ENCODE data around the gene ANGPT4. TPM values are rescaled to one million over a fixed set of nuclear protein-coding genes. Genes with fewer than 3 reads are reported as not detected.

The ANGPT4 gene
- total RNA-seq, 2 donors from 2014 or later, result 0.11 TPM; not detected in 1

DNA sequence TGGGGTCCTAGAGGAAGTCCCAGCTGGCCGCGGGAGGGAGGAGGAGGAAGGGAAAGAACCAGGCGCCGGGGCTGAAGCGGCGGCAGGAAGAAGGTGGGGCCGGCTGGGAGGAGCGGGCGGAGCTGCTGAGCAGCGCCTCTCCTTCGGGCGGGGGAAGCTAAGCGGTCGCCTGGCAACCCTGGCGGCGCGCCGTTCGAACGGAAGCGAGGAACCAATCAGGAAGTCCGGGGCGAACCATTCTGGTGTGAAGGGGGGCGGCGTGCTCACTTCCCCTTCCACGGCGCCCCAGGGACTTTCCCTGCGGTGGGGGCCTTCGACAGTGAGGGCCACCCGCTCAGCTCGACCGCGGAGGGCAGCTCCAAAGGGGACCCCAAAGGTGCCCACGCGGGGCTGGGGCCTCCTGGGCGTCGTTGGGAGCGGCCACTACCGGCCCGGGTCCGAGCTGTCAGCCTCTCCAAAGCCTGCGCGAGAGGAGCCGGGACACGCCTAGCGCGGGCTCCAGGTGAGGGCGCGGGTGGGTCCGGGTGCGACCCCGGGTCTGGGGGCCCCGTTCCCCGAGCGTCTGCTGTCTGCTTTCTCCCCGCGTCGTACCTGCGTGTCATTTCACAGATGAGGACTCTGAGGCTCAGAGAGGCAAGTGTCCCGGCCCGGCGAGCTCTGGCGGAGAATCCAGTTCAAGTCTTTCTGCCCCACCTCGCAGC is 82.5 kb downstream of the ANGPT4 start, which contains the start of gene FAM110A:
Gene FAM110A (plus strand): TSS at position 266 of the 701 bp plus-strand sequence. CDS start 11,090 bp downstream, outside the sequence.
- H3K27me3 ChIP-seq, result no peaks in the 10 kb centered on the region
- peaks cover 0 to 30% of the 10 kb centered on the region in 2 donors for H3K4me1 ChIP-seq
- peak within 1 kb of the TSS; percentile 71 to 83 for H3K4me3 ChIP-seq
- no peaks in the 10 kb centered on the region for H3K36me3 ChIP-seq
- peaks cover 0 to 6% of the 10 kb centered on the region in 2 donors for H3K9me3 ChIP-seq
- peak; percentile 95 for DNase-seq (ENCODE audit: low spot score)
- peak within 1 kb of the TSS; percentile 75 to 84 for H3K27ac ChIP-seq
- TF ChIP-seq, protein P1, sequence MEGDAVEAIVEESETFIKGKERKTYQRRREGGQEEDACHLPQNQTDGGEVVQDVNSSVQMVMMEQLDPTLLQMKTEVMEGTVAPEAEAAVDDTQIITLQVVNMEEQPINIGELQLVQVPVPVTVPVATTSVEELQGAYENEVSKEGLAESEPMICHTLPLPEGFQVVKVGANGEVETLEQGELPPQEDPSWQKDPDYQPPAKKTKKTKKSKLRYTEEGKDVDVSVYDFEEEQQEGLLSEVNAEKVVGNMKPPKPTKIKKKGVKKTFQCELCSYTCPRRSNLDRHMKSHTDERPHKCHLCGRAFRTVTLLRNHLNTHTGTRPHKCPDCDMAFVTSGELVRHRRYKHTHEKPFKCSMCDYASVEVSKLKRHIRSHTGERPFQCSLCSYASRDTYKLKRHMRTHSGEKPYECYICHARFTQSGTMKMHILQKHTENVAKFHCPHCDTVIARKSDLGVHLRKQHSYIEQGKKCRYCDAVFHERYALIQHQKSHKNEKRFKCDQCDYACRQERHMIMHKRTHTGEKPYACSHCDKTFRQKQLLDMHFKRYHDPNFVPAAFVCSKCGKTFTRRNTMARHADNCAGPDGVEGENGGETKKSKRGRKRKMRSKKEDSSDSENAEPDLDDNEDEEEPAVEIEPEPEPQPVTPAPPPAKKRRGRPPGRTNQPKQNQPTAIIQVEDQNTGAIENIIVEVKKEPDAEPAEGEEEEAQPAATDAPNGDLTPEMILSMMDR (IDR thresholded peaks at IDR 0.05), result no peak

DNA sequence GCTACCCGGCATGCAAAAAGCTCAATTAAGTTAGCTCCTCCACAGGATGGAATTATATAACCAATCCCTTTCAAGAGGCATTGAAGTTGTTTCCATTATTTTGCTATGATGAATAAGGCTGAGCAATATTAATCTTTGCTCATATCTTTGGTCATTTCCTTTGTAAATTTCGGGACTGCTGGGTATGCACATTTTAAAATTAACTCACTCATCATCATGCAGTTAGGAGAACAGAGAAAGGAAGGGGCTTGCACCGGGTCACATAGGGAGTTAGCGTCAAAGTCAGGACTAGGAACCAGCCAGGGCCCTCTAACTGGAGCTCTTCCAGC is 83.0 kb downstream of the ANGPT4 start:
- peak overlapping the region; percentile 71 to 83 for H3K4me3 ChIP-seq
- no peak for DNase-seq (ENCODE audit: low spot score)
- no peaks in the 10 kb centered on the region for H3K36me3 ChIP-seq
- H3K27ac ChIP-seq, result peak overlapping the region; percentile 24 to 84
- peaks cover 0 to 30% of the 10 kb centered on the region in 2 donors for H3K4me1 ChIP-seq
- peaks cover 0 to 4% of the 10 kb centered on the region in 2 donors for H3K9me3 ChIP-seq
- no peaks in the 10 kb centered on the region for H3K27me3 ChIP-seq
- TF ChIP-seq, protein P1 (IDR thresholded peaks at IDR 0.05), result no peak

DNA sequence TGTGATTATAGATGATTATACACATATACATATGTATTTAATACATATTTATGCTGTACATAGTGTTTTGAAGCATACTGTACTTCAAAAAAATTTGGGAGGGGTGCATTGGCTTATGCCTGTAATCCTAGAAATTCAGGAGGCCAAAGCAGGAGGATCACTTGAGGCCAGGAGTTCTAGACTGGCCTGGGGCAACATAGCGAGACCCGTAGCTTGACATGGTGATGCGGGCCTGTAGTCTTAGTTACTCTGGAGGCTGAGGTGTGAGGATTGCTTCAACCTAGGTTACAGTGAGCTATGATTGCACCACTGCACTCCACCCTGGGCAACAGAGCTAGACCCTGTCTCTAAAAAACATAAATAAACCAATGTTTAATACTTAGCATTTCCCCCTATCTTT is 84.2 kb downstream of the ANGPT4 start:
- Histone ChIP-seq H3K4me3 (no peak overlapping the region), H3K27me3 (no peaks in the 10 kb centered on the region), H3K36me3 (no peaks in the 10 kb centered on the region), H3K4me1 (peaks cover 0 to 30% of the 10 kb centered on the region in 2 donors), H3K9me3 (no peaks in the 10 kb centered on the region), H3K27ac (no peak overlapping the region)
- no peak for DNase-seq (ENCODE audit: low spot score)
- TF ChIP-seq, protein P1 (IDR thresholded peaks at IDR 0.05), result no peak

DNA sequence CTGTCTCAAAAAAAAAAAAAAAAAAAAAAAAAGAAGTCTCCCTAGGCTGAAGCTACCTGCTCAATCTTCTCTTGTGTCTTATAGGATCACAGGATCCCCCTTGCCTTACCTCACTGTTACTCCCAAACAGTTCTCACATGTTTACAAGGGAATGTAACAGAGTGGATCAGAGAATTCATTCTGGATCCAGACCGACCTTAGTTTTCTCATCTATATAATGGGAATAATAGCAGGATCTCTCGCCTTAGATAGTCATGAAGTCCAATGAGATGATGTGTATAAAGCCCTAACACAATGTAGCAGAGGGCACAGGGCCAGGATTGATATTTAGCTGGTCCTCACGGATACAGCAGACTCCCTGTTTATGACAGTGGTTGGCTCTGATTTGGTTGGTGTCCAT is 84.9 kb downstream of the ANGPT4 start:
- H3K4me1 ChIP-seq, result peaks cover 0 to 30% of the 10 kb centered on the region in 2 donors
- no peak for DNase-seq (ENCODE audit: low spot score)
- H3K36me3 ChIP-seq, result no peaks in the 10 kb centered on the region
- H3K4me3 ChIP-seq, result no peak overlapping the region
- H3K9me3 ChIP-seq, result no peaks in the 10 kb centered on the region
- H3K27ac ChIP-seq, result no peak overlapping the region
- TF ChIP-seq, protein P1 (IDR thresholded peaks at IDR 0.05), result no peak
- H3K27me3 ChIP-seq, result no peaks in the 10 kb centered on the region

DNA sequence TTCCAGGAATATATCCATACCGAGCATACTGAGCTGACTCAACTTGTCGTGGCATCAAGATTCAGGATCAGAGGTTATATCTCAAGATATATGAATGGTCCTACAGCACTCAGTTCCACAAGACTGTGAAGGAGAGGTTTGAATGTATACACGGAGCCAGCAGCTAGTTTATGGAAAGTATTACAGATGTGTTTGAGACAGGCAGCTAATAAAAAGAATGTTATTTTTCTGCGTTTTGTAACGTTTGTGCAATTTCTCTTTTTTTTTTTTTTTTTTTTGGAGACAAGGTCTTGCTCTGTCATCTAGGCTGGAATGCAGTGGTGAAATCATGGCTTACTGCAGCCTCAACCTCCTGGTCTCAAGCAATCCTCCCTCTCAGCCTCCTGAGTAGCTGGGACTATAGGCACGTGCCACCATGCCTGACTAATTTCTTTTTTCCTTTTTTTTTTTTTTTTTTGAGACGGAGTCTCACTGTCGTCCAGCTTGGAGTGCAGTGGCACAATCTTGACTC is 86.1 kb downstream of the ANGPT4 start:
- TF ChIP-seq, protein P1 (IDR thresholded peaks at IDR 0.05), result no peak
- Histone ChIP-seq H3K27ac (no peak overlapping the region), H3K9me3 (no peaks in the 10 kb centered on the region), H3K4me3 (no peak overlapping the region), H3K4me1 (peaks cover 0 to 19% of the 10 kb centered on the region in 2 donors), H3K27me3 (no peaks in the 10 kb centered on the region), H3K36me3 (no peaks in the 10 kb centered on the region)
- no peak for DNase-seq (ENCODE audit: low spot score)
